OCI-LY7 (cell line): ENCODE results near the gene CIAO2B.

Source experiments
- EZH2phosphoT487 ChIP-seq: fragments of 200-600 bp; sonication (generic); IDR thresholded peaks from 2 replicates; pipeline ENCODE4 v1.6.1; 2018; ENCODE audit warnings: low read depth, borderline replicate concordance, mild to moderate bottlenecking, mixed run types, antibody characterized with exemption, low read length, moderate library complexity, mixed read lengths
- TF ChIP-seq, protein P1 (sequence below): fragments of 200-600 bp; sonication (generic); conservative IDR thresholded peaks from 2 replicates; pipeline ENCODE4 v1.5.1; 2014; ENCODE audit warnings: mild to moderate bottlenecking, antibody characterized with exemption, low read length, moderate library complexity, mixed read lengths

DNA sequence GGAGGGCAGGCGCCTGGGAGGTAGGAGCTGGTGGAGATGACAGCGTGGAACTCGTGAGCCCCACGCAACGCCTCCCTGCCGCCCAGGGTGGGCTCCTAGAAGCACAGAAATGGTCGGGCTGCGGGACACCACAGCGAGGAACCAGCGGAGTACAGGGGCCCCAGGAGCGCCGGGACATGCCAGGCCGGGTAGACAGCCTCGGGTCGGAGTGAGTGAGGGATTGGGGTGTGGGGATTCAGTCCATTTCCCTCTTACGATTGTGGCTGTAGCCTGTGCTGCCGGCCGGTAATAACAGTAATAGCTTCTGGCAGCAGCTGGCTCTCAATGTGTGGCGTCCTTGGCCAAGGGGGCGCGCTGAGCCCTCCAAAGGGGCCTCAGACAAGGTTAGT, 14.6 kb upstream of the CIAO2B start:
- TF ChIP-seq, protein P1, sequence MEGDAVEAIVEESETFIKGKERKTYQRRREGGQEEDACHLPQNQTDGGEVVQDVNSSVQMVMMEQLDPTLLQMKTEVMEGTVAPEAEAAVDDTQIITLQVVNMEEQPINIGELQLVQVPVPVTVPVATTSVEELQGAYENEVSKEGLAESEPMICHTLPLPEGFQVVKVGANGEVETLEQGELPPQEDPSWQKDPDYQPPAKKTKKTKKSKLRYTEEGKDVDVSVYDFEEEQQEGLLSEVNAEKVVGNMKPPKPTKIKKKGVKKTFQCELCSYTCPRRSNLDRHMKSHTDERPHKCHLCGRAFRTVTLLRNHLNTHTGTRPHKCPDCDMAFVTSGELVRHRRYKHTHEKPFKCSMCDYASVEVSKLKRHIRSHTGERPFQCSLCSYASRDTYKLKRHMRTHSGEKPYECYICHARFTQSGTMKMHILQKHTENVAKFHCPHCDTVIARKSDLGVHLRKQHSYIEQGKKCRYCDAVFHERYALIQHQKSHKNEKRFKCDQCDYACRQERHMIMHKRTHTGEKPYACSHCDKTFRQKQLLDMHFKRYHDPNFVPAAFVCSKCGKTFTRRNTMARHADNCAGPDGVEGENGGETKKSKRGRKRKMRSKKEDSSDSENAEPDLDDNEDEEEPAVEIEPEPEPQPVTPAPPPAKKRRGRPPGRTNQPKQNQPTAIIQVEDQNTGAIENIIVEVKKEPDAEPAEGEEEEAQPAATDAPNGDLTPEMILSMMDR = no peak
- TF ChIP-seq EZH2phosphoT487 = no peak
